ENCODE data around the gene CDH10.

CDH10 gene

DNA sequence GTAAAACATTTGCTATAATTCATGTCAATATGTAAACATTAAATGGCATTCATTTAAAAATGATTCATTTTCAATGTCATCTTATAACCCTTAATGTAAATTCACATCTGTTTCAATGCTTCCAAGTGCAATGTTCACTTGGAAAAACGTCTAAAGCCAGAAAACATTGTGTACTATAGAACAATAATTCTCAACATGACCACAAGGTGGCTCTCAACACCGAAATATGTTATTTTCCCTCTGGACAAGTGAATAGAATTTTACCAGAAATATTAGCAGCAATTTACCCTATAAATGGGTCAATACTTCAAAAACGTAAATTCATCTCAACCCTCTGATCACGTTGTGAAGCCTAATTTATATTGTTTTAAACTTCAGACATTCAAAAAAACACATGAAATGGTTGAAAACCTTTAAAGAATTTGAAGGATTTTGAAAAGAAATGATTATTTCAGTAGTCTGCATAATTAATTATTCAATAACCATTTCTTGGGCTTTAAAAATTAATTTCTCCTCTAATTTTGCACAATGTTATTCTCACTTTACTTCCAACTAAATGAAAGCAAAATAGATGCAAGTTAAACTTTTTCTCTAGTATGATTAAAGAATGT lies 11.0 kb downstream of the CDH10 start:
- Histone ChIP-seq H3K27me3 (ENCODE audit: control insufficient read depth, insufficient read depth, low read length) (no peaks in the 10 kb centered on the region), H3K9me3 (replicated peaks; ENCODE audit: low read length) (no peaks in the 10 kb centered on the region), H3K4me2 (ENCODE audit: low read length) (no peak overlapping the region), H3K9ac (ENCODE audit: low read depth, low read length) (no peak overlapping the region), H3K4me3 (ENCODE audit: low read length) (no peak overlapping the region), H3K36me3 (ENCODE audit: insufficient read depth, low read length) (no peaks in the 10 kb centered on the region), H3K4me1 (ENCODE audit: control insufficient read depth, insufficient read depth, low read length) (no peaks in the 10 kb centered on the region)

DNA sequence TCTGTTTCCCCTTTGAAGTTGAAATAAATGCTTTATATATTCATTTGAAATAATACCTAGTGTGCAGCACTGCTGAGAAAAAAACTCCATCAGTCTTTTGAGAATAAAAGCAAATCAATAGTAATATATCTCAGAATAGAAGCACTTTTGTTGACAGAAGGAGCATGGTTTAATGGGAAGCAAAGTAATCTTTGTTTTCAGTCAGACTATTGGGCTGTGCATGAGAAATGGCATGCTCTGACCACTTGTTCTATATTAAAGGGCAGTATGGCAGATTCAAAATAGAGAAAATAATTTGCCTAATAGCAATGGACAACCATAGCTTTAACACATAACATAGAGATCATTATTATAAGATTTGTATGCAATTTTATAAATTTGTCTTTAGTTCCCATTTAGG lies 12.4 kb downstream of the CDH10 start:
- H3K36me3 ChIP-seq (ENCODE audit: insufficient read depth, low read length), result no peaks in the 10 kb centered on the region
- no peak overlapping the region for H3K4me3 ChIP-seq (ENCODE audit: low read length)
- no peaks in the 10 kb centered on the region for H3K9me3 ChIP-seq (replicated peaks; ENCODE audit: low read length)
- H3K4me1 ChIP-seq (ENCODE audit: control insufficient read depth, insufficient read depth, low read length), result no peaks in the 10 kb centered on the region
- H3K4me2 ChIP-seq (ENCODE audit: low read length), result no peak overlapping the region
- no peak overlapping the region for H3K9ac ChIP-seq (ENCODE audit: low read depth, low read length)
- H3K27me3 ChIP-seq (ENCODE audit: control insufficient read depth, insufficient read depth, low read length), result no peaks in the 10 kb centered on the region

DNA sequence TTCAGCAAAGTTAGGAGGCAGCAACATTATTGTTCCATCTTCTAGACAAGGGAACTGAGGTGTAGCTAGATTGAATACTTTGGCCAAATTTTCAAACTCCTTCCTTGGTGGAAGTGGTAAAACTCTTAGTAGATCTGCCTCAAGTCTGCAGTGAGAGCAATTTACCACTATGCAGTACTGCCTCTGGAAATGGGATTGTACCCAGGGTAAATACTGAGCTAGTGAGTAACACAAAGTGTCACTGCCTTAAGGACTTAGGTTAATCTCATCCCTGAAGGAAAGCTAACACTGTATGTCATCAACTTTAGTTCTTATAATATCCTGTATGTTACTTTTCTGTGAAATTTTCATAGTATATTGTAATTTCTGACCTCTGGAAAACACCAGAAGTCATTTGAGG lies 13.9 kb downstream of the CDH10 start:
- Histone ChIP-seq H3K4me1 (ENCODE audit: control insufficient read depth, insufficient read depth, low read length) (no peaks in the 10 kb centered on the region), H3K36me3 (ENCODE audit: insufficient read depth, low read length) (no peaks in the 10 kb centered on the region)

DNA sequence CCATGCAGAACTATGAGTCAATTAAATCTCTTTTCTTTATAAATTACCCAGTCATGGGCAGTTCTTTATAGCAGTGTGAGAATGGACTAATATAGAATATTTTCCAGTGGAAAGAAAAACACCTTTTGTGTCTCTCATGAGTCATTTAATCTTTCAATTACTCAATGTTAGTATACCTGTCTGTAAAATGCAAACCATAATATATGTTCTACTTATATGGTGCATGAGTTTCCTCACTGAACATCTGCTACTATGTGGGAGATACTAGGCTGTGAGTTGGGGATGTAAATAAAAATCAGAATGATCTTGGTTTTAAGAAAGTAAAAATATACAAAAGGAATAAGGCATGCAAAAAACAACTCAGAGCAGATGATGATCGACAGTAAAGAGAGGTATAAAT lies 15.0 kb downstream of the CDH10 start:
- Histone ChIP-seq H3K4me1 (ENCODE audit: control insufficient read depth, insufficient read depth, low read length) (no peaks in the 10 kb centered on the region), H3K4me2 (ENCODE audit: low read length) (no peak overlapping the region), H3K27me3 (ENCODE audit: control insufficient read depth, insufficient read depth, low read length) (no peaks in the 10 kb centered on the region), H3K4me3 (ENCODE audit: low read length) (no peak overlapping the region), H3K9me3 (replicated peaks; ENCODE audit: low read length) (no peaks in the 10 kb centered on the region), H3K36me3 (ENCODE audit: insufficient read depth, low read length) (no peaks in the 10 kb centered on the region), H3K9ac (ENCODE audit: low read depth, low read length) (no peak overlapping the region)

More for the DNA sequence above, 13.9 kb downstream of the CDH10 start:
- H3K9ac ChIP-seq (ENCODE audit: low read depth, low read length), result no peak overlapping the region
- no peaks in the 10 kb centered on the region for H3K9me3 ChIP-seq (replicated peaks; ENCODE audit: low read length)
- H3K27me3 ChIP-seq (ENCODE audit: control insufficient read depth, insufficient read depth, low read length), result no peaks in the 10 kb centered on the region
- no peak overlapping the region for H3K4me2 ChIP-seq (ENCODE audit: low read length)
- H3K4me3 ChIP-seq (ENCODE audit: low read length), result no peak overlapping the region

DNA sequence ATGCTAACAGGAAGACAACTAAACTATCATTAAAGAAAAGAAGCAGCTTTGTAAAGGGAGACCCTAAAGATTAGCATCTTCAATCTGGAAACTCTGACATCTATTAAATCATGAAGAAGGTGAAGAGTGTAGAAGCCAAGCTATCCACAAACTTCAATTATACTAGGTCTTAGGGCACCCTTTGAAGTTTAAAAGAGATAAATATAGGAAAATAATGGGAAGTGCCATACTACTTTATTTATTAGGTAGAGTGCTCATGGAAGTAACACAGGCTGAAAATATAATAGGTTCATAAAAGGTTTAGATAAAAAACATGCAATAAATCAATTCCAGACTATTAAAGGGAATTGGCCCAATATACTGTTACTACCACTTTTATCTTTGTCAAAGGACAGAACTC lies 19.9 kb downstream of the CDH10 start:
- H3K4me3 ChIP-seq (ENCODE audit: low read length), result no peak overlapping the region
- no peaks in the 10 kb centered on the region for H3K27me3 ChIP-seq (ENCODE audit: control insufficient read depth, insufficient read depth, low read length)
- H3K9ac ChIP-seq (ENCODE audit: low read depth, low read length), result no peak overlapping the region
- no peaks in the 10 kb centered on the region for H3K9me3 ChIP-seq (replicated peaks; ENCODE audit: low read length)
- H3K36me3 ChIP-seq (ENCODE audit: insufficient read depth, low read length), result no peaks in the 10 kb centered on the region
- H3K4me2 ChIP-seq (ENCODE audit: low read length), result no peak overlapping the region
- no peaks in the 10 kb centered on the region for H3K4me1 ChIP-seq (ENCODE audit: control insufficient read depth, insufficient read depth, low read length)

DNA sequence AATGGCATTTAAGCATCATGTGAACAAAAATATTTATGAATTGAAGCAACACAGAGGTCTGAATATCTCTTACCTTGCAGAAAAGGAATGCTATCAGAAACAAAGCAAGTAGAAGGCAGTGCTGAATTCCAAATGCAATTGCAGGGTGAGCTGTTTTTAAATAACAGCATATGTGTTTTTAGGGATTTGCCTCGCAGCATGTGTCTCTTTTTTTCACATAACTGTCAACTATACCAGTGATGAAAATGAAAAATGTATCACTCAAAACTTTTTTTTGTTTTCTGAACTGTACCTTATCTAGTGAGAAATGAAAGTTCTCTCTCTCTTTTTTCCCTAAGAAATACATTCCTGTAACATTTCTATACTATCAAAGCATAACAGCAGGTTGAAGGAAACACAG lies 21.2 kb downstream of the CDH10 start:
- no peaks in the 10 kb centered on the region for H3K4me1 ChIP-seq (ENCODE audit: control insufficient read depth, insufficient read depth, low read length)
- H3K36me3 ChIP-seq (ENCODE audit: insufficient read depth, low read length), result no peaks in the 10 kb centered on the region
- H3K9ac ChIP-seq (ENCODE audit: low read depth, low read length), result no peak overlapping the region
- no peak overlapping the region for H3K4me2 ChIP-seq (ENCODE audit: low read length)
- no peak overlapping the region for H3K4me3 ChIP-seq (ENCODE audit: low read length)
- no peaks in the 10 kb centered on the region for H3K9me3 ChIP-seq (replicated peaks; ENCODE audit: low read length)
- H3K27me3 ChIP-seq (ENCODE audit: control insufficient read depth, insufficient read depth, low read length), result no peaks in the 10 kb centered on the region

DNA sequence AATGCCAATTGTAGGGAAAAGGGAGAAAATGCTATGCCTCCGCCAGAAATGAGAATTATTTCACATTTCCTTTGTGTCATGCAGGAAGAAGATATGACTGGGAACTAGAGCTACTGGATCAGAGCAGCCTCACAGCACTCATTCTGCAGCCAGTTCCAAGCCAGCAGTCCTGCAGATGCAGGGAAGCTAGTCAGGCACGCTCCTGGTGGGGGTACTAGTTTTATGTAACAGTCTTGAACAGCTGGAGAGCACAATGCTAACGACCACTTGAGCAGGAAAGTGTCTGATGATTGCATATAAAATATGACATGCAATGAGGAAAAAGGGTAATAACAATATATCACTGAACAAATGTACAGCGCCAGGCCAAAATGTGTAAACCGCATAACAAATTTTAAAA lies 21.7 kb downstream of the CDH10 start:
- no peaks in the 10 kb centered on the region for H3K27me3 ChIP-seq (ENCODE audit: control insufficient read depth, insufficient read depth, low read length)
- H3K9me3 ChIP-seq (replicated peaks; ENCODE audit: low read length), result no peaks in the 10 kb centered on the region
- H3K36me3 ChIP-seq (ENCODE audit: insufficient read depth, low read length), result no peaks in the 10 kb centered on the region
- H3K4me3 ChIP-seq (ENCODE audit: low read length), result no peak overlapping the region
- H3K4me2 ChIP-seq (ENCODE audit: low read length), result no peak overlapping the region
- no peak overlapping the region for H3K9ac ChIP-seq (ENCODE audit: low read depth, low read length)
- no peaks in the 10 kb centered on the region for H3K4me1 ChIP-seq (ENCODE audit: control insufficient read depth, insufficient read depth, low read length)

DNA sequence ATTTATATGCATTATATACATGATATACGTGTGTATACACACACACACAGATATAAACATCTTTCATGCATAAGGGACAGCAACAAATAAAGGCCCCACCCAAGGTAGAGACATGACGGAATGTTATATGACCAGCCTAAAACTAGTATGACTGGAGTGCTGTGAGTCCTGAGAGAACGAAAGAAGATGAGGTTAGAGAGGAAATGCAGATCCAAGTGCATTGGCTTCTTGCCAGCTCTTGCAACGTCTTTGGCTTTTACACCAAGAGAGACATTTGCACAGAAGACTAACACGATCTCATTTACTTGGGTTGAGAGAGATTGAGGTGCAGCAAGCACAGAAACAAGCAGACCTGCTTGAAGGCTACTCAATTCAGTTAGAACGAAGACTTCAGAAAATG lies 23.0 kb downstream of the CDH10 start:
- Histone ChIP-seq H3K4me3 (ENCODE audit: low read length) (no peak overlapping the region), H3K4me2 (ENCODE audit: low read length) (no peak overlapping the region), H3K27me3 (ENCODE audit: control insufficient read depth, insufficient read depth, low read length) (no peaks in the 10 kb centered on the region), H3K36me3 (ENCODE audit: insufficient read depth, low read length) (no peaks in the 10 kb centered on the region), H3K9me3 (replicated peaks; ENCODE audit: low read length) (no peaks in the 10 kb centered on the region), H3K4me1 (ENCODE audit: control insufficient read depth, insufficient read depth, low read length) (no peaks in the 10 kb centered on the region), H3K9ac (ENCODE audit: low read depth, low read length) (no peak overlapping the region)

DNA sequence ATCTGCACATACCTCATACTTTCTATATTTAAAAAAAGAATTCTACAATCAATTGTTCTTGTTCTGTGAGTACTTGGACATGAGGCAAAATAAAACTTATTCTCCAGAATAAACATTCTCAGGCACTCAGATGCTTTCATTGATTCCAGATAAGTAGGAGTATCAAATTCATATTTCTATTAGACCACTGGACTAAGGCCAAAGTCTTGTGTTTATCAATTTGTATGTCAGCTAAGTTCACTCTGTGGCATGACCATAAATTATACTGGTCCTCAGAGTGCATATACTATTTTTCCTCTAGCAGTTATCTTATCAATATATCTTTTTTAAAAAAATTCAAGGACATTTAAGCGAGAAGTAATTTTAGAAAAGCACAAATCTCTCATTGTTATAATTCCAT lies 28.2 kb downstream of the CDH10 start:
- no peaks in the 10 kb centered on the region for H3K4me1 ChIP-seq (ENCODE audit: control insufficient read depth, insufficient read depth, low read length)
- no peak overlapping the region for H3K9ac ChIP-seq (ENCODE audit: low read depth, low read length)
- H3K4me3 ChIP-seq (ENCODE audit: low read length), result no peak overlapping the region
- H3K4me2 ChIP-seq (ENCODE audit: low read length), result no peak overlapping the region
- no peaks in the 10 kb centered on the region for H3K27me3 ChIP-seq (ENCODE audit: control insufficient read depth, insufficient read depth, low read length)
- peaks cover 7% of the 10 kb centered on the region for H3K9me3 ChIP-seq (replicated peaks; ENCODE audit: low read length)
- H3K36me3 ChIP-seq (ENCODE audit: insufficient read depth, low read length), result no peaks in the 10 kb centered on the region

DNA sequence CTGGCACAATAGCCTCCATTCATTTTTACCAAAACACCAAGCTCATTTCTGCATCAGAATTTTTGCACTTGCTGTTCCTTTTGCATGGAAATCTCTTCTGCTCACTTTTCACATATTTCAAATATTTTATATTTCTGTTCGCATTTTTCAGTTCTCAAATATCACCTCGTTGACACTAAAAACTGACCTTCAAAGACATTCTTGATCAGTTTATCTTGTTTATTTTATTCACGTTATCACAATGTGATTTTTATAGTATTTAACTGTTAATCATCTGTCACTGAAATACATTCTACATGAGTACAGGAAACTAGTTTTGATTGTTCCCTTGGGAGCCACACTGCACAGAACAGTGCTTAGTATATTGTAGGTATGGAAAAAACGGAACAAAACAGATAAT lies 29.6 kb downstream of the CDH10 start:
- no peaks in the 10 kb centered on the region for H3K4me1 ChIP-seq (ENCODE audit: control insufficient read depth, insufficient read depth, low read length)
- no peak overlapping the region for H3K4me2 ChIP-seq (ENCODE audit: low read length)
- no peak overlapping the region for H3K9ac ChIP-seq (ENCODE audit: low read depth, low read length)
- no peak overlapping the region for H3K4me3 ChIP-seq (ENCODE audit: low read length)
- H3K36me3 ChIP-seq (ENCODE audit: insufficient read depth, low read length), result no peaks in the 10 kb centered on the region
- H3K27me3 ChIP-seq (ENCODE audit: control insufficient read depth, insufficient read depth, low read length), result no peaks in the 10 kb centered on the region
- H3K9me3 ChIP-seq (replicated peaks; ENCODE audit: low read length), result peaks cover 7% of the 10 kb centered on the region

DNA sequence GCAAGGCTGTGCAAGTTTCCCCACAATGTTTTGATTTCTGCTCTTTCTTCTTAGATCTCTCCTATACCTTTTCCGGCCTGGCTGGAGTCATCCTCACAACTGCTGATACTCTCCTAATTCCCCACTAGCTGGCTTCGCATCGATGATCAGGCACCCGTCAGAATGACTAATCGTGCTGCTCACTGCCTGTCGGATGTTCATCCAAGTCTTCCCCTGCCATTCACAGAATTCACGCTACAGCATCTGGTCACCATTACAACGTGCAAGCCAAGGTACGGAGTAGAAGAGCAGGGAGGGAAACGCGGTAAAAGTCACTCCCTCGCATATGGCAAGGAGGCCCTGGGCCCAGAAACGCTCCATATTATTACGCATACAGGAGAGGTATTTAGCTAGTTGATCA lies 35.1 kb downstream of the CDH10 start:
- Histone ChIP-seq H3K9ac (ENCODE audit: low read depth, low read length) (no peak overlapping the region), H3K4me3 (ENCODE audit: low read length) (no peak overlapping the region), H3K4me1 (ENCODE audit: control insufficient read depth, insufficient read depth, low read length) (no peaks in the 10 kb centered on the region), H3K36me3 (ENCODE audit: insufficient read depth, low read length) (no peaks in the 10 kb centered on the region), H3K4me2 (ENCODE audit: low read length) (no peak overlapping the region), H3K9me3 (replicated peaks; ENCODE audit: low read length) (peaks cover 4% of the 10 kb centered on the region), H3K27me3 (ENCODE audit: control insufficient read depth, insufficient read depth, low read length) (no peaks in the 10 kb centered on the region)

DNA sequence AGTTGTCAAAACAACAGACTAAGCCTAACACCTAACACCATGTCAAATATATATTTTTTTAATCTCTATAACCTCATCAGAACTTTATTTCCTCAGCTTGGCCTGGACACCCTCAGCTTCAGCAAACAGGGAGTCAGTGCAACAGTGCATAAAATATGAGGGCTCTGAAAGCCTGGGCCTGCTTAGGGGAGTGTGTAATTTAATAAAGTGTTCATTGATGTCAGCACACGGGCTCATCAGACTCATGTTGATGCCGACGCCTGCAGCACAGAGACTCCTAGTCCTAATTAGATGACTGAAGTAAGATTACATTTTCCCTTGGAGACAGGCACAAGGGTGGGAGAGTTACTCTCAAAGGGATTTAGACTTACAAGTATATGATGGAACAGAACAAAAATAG lies 37.8 kb downstream of the CDH10 start:
- no peaks in the 10 kb centered on the region for H3K4me1 ChIP-seq (ENCODE audit: control insufficient read depth, insufficient read depth, low read length)
- H3K9ac ChIP-seq (ENCODE audit: low read depth, low read length), result no peak overlapping the region
- peaks cover 3% of the 10 kb centered on the region for H3K9me3 ChIP-seq (replicated peaks; ENCODE audit: low read length)

More for the DNA sequence above, 37.8 kb downstream of the CDH10 start:
- H3K4me3 ChIP-seq (ENCODE audit: low read length), result no peak overlapping the region
- H3K4me2 ChIP-seq (ENCODE audit: low read length), result no peak overlapping the region
- H3K27me3 ChIP-seq (ENCODE audit: control insufficient read depth, insufficient read depth, low read length), result no peaks in the 10 kb centered on the region
- no peaks in the 10 kb centered on the region for H3K36me3 ChIP-seq (ENCODE audit: insufficient read depth, low read length)

Data from skeletal muscle satellite cell (primary cell).